Brain microvascular endothelial cell (primary cell): ENCODE measurements around the gene CCDC83.

Experiments
- DNase-seq: peaks from one replicate; pipeline ENCODE4 v3.0.0-alpha.2; 2020
- H3K27ac ChIP-seq: fragments of 250-450 bp; sonication (Bioruptor Pico); 2 replicates; pipeline ENCODE4 v1.5.1; 2020; ENCODE audit warnings: mild to moderate bottlenecking, moderate library complexity
- H3K27me3 ChIP-seq: fragments of 250-450 bp; sonication (Bioruptor Pico); replicated peaks from 2 replicates; pipeline ENCODE4 v1.5.1; 2020; ENCODE audit warnings: mild to moderate bottlenecking
- H3K36me3 ChIP-seq: fragments of 250-450 bp; sonication (Bioruptor Pico); replicated peaks from 2 replicates; pipeline ENCODE4 v1.5.1; 2020; ENCODE audit warnings: mild to moderate bottlenecking
- H3K4me3 ChIP-seq: 2 replicates; pipeline ENCODE4 v1.5.1; 2011; ENCODE audit warnings: low read depth, mild to moderate bottlenecking, control low read depth, low read length, moderate library complexity
- CTCF ChIP-seq: IDR thresholded peaks from 2 replicates; pipeline ENCODE4 v1.5.1; 2011; ENCODE audit warnings: low read depth, mild to moderate bottlenecking, moderate library complexity, low read length, control low read depth, inconsistent platforms; ENCODE audit errors: missing control alignments
- in situ Hi-C: cut with HindIII; loops from 2 replicates; pipeline ENCODE4 v1.10.0; 2017; ENCODE audit warnings: low sequenced_read_pairs, low pct_ligation_motif_present

The CCDC83 gene

GRCh38 chr11:85867751-85868150, 12.6 kb downstream of the CCDC83 start:
- Histone ChIP-seq H3K27ac (no peak overlapping the region), H3K27me3 (no peaks in the 10 kb centered on the region), H3K36me3 (no peaks in the 10 kb centered on the region), H3K4me3 (no peak overlapping the region)
- TF ChIP-seq CTCF, result no peak
- peak; percentile 43 for DNase-seq
- in situ Hi-C loops, result no loop called here

GRCh38 chr11:85869781-85870180, 14.6 kb downstream of the CCDC83 start:
- DNase-seq, result no peak
- no peak overlapping the region for H3K27ac ChIP-seq
- TF ChIP-seq CTCF, result no peak
- in situ Hi-C loops, result no loop called here
- H3K4me3 ChIP-seq, result no peak overlapping the region
- no peaks in the 10 kb centered on the region for H3K36me3 ChIP-seq
- no peaks in the 10 kb centered on the region for H3K27me3 ChIP-seq

DNA sequence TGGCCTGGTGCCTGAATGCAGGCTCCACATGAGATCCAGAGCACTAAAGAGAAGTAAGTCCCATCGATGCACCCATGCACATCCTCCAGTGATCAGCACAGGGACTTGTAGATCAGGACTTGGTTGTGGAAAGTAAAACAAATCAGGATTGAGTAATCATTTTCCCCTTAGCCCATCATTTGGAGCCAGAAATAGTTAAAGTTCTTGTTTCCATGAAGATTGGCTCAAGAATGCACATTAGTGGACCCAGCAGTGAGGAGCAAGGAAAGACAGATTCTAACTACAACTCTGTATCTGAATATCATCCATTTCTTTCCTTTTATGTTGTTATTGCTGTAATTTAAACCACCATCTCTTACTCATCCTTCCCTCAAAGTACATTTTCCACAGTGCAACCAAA, 19.1 kb downstream of the CCDC83 start:
- H3K36me3 ChIP-seq, result no peaks in the 10 kb centered on the region
- no peak overlapping the region for H3K27ac ChIP-seq
- H3K27me3 ChIP-seq, result no peaks in the 10 kb centered on the region
- no peak overlapping the region for H3K4me3 ChIP-seq
- TF ChIP-seq CTCF, result no peak
- DNase-seq, result no peak
- in situ Hi-C loops, result no loop called here

DNA sequence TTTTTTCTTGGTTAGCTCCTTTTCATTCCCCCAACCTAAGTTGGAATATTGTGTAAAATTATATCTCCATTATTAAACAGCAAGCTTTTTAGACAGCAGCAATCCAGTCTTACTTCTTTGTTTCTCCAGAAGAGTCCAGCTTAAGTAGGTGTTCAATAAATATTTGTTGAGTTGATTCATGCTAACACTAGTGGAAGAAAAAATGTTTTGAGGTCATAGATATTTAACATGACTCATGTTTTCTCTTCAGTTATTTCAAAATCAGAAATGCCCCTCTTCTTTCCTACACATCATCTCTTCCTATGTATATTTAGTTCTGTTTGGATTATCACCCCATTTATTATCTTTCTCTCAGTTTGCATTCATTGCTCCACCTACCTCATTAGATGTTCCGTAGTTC, 20.3 kb downstream of the CCDC83 start:
- DNase-seq, result no peak
- in situ Hi-C loops, result no loop called here
- Histone ChIP-seq H3K27ac (no peak overlapping the region), H3K27me3 (no peaks in the 10 kb centered on the region), H3K36me3 (no peaks in the 10 kb centered on the region), H3K4me3 (no peak overlapping the region)
- TF ChIP-seq CTCF, result no peak

DNA sequence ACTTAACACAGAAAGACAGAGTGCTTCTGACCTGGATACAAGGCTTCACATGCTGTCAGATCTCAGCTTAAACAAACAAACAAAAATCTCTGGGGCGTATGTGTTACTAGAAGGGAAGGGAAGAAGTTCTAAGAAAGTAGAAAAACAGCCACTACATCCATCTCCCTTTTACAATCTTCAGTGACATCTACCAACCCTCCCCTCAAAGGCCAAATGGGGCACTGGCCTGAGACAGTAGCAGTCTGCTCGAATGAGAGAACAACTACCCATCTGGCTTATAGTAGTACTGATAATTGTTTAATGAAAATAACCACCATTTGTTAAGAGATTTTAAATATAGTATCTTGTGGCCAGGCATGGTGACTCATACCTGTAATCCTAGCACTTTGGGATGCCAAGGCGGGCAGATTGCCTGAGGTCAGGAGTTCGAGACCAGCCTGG, 29.4 kb downstream of the CCDC83 start:
- no peaks in the 10 kb centered on the region for H3K36me3 ChIP-seq
- no peaks in the 10 kb centered on the region for H3K27me3 ChIP-seq
- H3K4me3 ChIP-seq, result no peak overlapping the region
- DNase-seq, result peak; percentile 20
- no peak for TF ChIP-seq CTCF
- in situ Hi-C loops, result no loop called here
- H3K27ac ChIP-seq, result no peak overlapping the region
